Transverse colon (tissue), 3 donors: Measurements from ENCODE around the gene MAB21L3.

ENCODE experiments used
- CTCF ChIP-seq, 5 experiments: fragments of 200-600 bp in 3 of 5; fragments of 450-650 bp in 2 of 5; sonication (generic) in 3 of 5; IDR thresholded peaks; 1 replicate in 2 of 5; 2 replicates in 3 of 5; pipeline ENCODE4 v1.5.1; 2016 to 2017; ENCODE audit warnings: antibody characterized with exemption in 5 of 5, inconsistent platforms in 3 of 5, mild to moderate bottlenecking in 2 of 5, moderate library complexity in 1 of 5
- EP300 ChIP-seq: sonication (generic); formaldehyde crosslinking; IDR thresholded peaks from one replicate; pipeline ENCODE4 v1.6.1; 2017; ENCODE audit warnings: antibody characterized with exemption, low read depth
- POLR2A ChIP-seq: fragments of 450-650 bp; IDR thresholded peaks from one replicate; pipeline ENCODE4 v1.6.1; 2016; ENCODE audit warnings: antibody characterized with exemption, mild to moderate bottlenecking, moderate library complexity

GRCh38 chr1:116111524-116112021, 374 bp downstream of the MAB21L3 start:
- no peak for TF ChIP-seq CTCF (IDR thresholded peaks at IDR 0.05)
- TF ChIP-seq EP300, result no peak
- no peak for TF ChIP-seq POLR2A
